GM10266 (cell line): ENCODE results near the gene RHOT2.
"Not testable (repeated sequence)": the region's sequence is repeated elsewhere in the genome, so short reads cannot be mapped to it uniquely, and the experiment has no call there.

Source experiments
- DNase-seq: peaks from one replicate; pipeline ENCODE4 v3.0.0; 2012; ENCODE audit errors: extremely low spot score
- CTCF ChIP-seq: IDR thresholded peaks from 2 replicates; pipeline ENCODE4 v1.5.1; 2012; ENCODE audit warnings: mild to moderate bottlenecking, low read depth; ENCODE audit not compliant: control insufficient read depth, insufficient read depth; ENCODE audit errors: missing control alignments

Gene RHOT2

GRCh38 chr16:684961-685696 lies 17.2 kb downstream of the RHOT2 start:
- TF ChIP-seq CTCF, result no peak
- no peak for DNase-seq

DNA sequence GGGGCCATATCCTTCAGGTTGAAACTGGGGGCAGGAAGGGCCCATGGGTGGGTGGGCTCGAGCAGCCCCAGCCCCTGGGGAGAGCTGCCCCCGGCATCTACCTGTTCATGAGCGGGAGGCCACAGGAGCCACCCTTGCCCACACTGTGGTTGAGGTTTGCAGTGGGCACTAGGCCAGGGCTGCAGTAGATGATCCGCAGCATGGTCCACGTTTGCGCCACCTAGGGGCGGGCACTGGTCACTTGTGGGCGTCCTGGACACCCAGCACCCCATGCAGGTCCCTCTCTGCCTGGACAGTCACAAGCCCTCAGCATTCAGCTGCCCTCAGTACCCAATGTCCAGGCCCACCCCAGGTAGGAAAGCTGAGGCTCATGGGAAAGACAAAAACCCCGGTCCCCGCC lies 18.0 kb downstream of the RHOT2 start:
- TF ChIP-seq CTCF, result peak; percentile 46
- DNase-seq, result no peak

- no peak for DNase-seq
- no peak for TF ChIP-seq CTCF
These were observed 18.7 kb downstream of the RHOT2 start for GRCh38 chr16:686459-687260.

- DNase-seq, result no peak
- TF ChIP-seq CTCF, result no peak
These were observed 19.6 kb downstream of the RHOT2 start for GRCh38 chr16:687499-687898.

GRCh38 chr16:689175-689897 lies 21.4 kb downstream of the RHOT2 start:
- TF ChIP-seq CTCF, result no peak
- no peak for DNase-seq

DNA sequence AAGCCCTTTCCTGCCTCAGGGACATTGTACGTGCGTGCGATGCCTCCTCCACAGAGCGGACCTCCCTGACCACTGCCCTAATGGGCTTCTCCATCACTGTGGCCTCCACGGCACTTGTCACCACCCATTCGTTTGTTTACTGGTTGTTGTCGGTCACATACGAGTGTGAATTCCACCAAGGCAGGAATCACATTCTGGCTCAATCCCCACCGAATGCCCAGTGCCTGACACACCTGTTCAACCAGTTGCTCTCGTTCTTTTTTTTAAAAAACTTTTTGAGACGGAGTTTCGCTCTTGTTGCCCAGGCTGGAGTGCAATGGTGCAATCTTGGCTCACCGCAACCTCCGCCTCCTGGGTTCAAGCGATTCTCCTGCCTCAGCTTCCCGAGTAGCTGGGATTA lies 23.3 kb downstream of the RHOT2 start:
- not testable (repeated sequence) for DNase-seq

GRCh38 chr16:692356-693108 lies 24.6 kb downstream of the RHOT2 start:
- DNase-seq, result no peak
- TF ChIP-seq CTCF, result no peak
